HG03045 (cell line): ENCODE measurements around the gene GJB2.

ENCODE experiments used
- ATAC-seq: cut with Tn5 transposase; IDR thresholded peaks from one replicate; pipeline ENCODE4 v1.9.1; 2021; ENCODE audit warnings: mild to moderate bottlenecking, moderate library complexity; ENCODE audit not compliant: unreplicated experiment

Gene GJB2

DNA sequence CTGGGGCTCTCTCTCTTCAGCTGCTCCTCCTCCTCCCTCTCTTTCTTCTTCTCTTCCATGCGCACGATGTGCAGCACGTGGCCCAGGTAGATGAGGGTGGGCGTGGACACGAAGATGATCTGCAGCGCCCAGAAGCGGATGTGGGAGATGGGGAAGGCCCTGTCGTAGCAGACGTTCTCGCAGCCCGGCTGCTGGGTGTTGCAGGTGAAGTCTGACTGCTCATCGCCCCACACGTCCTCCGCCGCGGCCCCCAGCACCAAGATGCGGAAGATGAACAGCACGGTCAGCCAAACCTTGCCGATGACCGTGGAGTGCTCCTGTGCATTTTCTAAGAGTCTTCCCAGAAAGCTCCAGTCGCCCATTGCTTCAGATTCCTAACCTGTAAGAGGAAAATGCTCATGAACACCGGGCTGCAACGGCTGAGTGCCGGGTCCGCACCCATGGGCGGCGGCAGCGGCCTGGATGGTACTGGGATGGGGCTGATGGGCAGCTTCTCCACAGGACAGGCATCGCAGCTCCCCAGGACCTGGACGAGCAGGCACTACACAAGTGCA, 49.7 kb downstream of the GJB2 start:
- ATAC-seq, result no peak

DNA sequence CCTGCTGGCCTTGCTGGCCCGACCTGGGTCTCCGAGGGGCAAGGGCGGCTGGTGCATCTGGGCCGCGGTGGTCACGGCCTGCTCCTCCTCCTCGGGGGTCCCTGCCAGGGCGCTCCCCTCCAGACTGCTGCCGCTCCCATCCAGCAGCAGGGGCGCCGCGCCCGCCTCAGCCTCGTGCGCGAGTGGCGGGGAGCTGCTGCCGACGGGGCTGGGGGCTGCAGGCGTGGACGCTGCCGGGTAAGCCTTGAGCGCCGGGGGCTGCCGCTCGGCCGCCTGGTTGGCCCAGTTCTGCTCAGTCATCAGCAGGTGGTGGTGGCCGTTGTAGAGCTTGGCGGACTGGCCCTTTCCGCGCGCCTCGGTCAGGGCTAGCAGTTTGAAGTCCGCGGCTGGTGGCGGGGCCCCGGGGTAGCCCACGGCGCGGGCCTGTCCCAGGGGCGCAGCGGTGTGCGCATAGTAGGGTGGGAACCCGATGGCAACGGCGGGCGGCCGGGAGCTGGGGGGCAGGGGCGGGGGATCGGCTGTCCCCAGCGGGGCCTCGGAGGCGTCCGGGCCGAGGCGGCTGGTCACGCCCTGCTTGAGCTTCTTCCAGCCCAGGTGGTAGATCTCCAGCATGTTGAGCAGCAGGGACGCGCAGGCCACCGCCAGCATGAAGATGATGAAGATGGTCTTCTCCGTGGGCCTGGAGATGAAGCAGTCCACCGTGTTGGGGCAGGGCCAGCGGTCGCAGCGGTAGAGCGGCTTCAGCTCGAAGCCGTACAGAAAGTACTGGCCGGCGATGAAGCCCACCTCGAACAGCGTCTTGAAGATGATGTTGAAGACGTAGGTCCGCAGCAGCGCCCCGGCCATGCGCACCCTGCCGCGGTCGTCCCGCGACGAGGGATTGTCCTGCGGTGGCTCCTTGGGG, 50.5 kb downstream of the GJB2 start:
- ATAC-seq, result no peak

DNA sequence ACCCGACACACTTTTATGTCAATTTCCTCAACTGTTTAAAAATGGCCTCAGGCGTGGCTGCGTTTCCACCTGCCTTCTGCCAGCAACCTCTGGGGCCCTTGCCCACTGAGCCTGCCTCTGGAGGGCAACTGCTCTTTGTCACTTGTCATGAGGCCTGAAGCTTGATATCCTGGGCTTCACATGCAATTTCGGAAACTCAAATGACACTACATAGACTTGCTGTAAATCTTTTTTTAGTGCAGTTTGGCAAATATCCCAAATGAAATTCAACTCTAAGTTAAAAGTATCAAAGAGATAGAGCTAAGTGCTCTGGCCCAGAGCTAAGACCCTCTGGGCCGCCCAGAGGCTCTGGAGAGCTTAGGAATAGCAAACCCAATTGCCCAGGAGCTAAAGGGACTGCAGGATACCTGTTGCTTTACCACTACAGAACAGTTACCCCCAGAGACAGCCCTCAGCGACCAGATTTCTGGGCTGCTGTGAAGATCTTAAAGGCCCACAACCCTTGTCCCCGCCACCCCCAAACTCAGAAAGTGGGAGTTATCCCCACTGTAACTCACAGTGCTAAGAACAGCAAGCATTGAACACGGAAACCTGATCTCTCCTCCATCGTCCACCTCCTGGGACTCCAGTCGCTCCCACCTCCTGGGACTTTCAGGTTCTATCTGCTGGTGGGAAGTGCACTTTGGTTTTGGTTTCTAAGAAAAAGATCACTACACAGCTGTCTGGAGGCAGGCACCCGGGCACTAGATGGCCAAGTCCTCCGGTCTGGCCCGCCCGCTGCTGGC, 51.3 kb downstream of the GJB2 start:
- no peak for ATAC-seq

DNA sequence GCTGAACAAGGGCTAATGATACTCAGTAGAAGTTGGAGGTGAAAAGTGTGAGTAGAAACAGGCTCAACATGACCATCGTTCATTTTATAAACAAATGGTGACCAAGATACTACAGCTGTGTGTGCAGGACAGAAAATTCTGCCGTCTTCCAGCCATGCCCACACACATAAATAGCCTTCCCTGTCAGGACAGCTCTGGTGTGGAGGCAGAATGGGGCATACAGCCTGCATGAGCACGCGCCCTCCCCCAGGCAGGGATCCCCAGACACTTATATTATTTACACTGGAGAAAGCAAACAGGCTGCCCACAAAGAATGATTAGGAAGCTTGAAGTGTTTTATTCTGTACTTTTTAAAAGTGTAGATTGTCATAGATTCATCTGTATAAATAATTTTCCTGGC, 52.3 kb downstream of the GJB2 start:
- ATAC-seq, result no peak

DNA sequence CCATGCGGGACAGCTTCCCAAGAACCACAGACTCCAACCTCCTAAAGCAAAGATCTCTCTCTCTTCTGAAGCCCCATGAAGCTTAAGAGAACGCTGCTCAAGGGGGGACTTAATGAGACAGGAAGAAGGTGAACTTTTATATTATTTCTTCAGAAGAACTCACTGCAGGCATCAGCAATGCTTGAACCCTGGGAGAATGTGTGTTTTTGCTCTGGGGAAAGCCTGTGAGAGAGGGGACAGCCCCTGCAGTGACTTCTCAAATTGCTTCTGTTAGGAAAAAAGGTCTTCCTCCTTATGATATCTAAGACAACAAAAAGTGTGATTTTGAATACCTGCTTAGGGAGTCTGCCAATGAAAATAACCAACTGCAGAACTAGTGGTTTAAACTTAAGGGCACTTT, 54.9 kb downstream of the GJB2 start:
- no peak for ATAC-seq
